Urinary bladder (tissue), 4 donors: ENCODE data around the gene ADAMTS17. TPM values are rescaled to one million over a fixed set of nuclear protein-coding genes. Genes with fewer than 3 reads are reported as not detected.

Source experiments
- DNase-seq: peaks from one replicate; pipeline ENCODE4 v3.0.0-alpha.2; 2015; ENCODE audit errors: extremely low spot score
- H3K27ac ChIP-seq: one replicate; pipeline ENCODE4 v1.5.1; 2013; ENCODE audit warnings: low read depth, mild to moderate bottlenecking, moderate library complexity
- H3K36me3 ChIP-seq: one replicate; pipeline ENCODE4 v1.6.1; 2013; ENCODE audit warnings: mild to moderate bottlenecking, moderate library complexity; ENCODE audit not compliant: insufficient read depth
- H3K4me1 ChIP-seq: one replicate; pipeline ENCODE4 v1.6.1; 2013; ENCODE audit warnings: mild to moderate bottlenecking, moderate library complexity; ENCODE audit not compliant: insufficient read depth
- H3K4me3 ChIP-seq: one replicate; pipeline ENCODE4 v1.5.1; 2013; ENCODE audit warnings: low read depth, low read length
- WGBS: extraction: QIAGEN DNeasy Blood & Tissue Kit; methylation state at CpG from one replicate; pipeline ENCODE4 v1.1.7; 2013; 5-methylcytosine and 5-hydroxymethylcytosine counted together
- polyA plus RNA-seq: library from polyadenylated mRNA; stranded (reverse); fragments of 200-250 nt; gene quantifications from one replicate; pipeline ENCODE4 v1.2.3, GENCODE V29; 2013
- total RNA-seq: library from RNA; depleted of rRNA; stranded (reverse); fragments of >200 nt; gene quantifications from one replicate; pipeline ENCODE4 v1.2.3, GENCODE V29; 2014
- donor health status: healthy with polysubstance abuse.
- donor health status: healthy.

ADAMTS17 gene
- total and polyA plus RNA-seq, 2 donors, result 2.8 to 10.7 TPM

GRCh38 chr15:100115711-100116090 lies 226.1 kb downstream of the ADAMTS17 start:
- H3K4me1 ChIP-seq, result no peaks in the 10 kb centered on the region
- WGBS, result 89% methylated on average over 6 of the region's 6 CpGs
- H3K4me3 ChIP-seq, result no peak overlapping the region
- H3K36me3 ChIP-seq, result no peaks in the 10 kb centered on the region
- no peak for DNase-seq
- no peak overlapping the region for H3K27ac ChIP-seq

DNA sequence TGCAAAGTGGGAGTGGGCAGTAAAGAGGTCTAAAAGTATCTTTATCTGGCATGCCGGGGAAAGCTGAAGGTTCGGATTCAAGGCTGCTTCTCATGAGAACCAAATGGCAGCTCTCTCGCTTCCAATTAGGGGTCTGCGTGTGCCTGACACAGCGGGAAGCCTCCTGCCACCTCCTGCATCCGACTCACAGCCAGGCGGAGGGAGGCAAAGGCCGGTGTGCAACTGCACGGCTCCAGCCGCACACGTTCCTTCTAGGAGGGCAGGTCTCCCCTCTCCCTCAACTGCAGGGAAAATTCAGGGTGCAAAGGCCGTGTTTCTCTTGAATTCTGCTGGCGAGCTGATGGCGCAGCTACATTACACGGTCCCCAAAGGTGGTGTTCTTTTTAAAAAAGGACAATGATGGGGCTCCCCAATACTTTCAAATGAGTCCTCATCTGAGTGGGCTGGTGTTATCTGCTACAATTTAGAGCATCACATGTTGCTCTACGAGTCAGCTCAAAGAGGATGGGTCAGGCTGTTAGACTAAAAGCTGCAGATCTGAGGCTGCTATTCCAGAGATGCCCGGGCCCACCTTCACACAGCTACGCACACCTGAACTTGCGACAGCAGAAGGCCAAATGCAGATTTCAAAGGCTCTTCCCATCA lies 226.6 kb downstream of the ADAMTS17 start:
- Histone ChIP-seq H3K4me1 (no peaks in the 10 kb centered on the region), H3K27ac (no peak overlapping the region), H3K4me3 (no peak overlapping the region), H3K36me3 (no peaks in the 10 kb centered on the region)
- DNase-seq, result no peak
- 87% methylated on average over 19 of the region's 19 CpGs for WGBS

GRCh38 chr15:100114571-100114970 lies 227.2 kb downstream of the ADAMTS17 start:
- H3K4me3 ChIP-seq, result no peak overlapping the region
- no peaks in the 10 kb centered on the region for H3K4me1 ChIP-seq
- no peak overlapping the region for H3K27ac ChIP-seq
- no peaks in the 10 kb centered on the region for H3K36me3 ChIP-seq
- 26% methylated on average over 9 of the region's 9 CpGs for WGBS
- DNase-seq, result no peak

DNA sequence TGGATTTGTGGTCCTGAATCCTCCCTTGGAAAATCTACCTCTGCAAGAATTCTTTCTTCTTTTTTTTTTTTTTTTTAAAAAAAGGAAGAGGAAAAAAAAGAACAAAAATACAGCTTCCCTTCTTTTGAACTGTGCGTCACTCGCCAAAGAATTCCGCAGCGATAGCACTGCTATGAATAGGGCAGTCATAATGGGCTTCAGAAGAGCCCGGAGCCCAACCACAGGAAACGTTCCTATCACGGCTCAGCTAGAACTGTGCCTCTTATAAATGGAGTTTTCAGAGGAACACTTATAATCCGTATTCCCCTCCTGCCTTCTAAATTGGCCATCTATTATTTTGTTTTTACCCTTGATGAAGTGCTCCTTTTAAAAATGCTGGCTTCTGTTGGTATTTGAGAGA lies 227.7 kb downstream of the ADAMTS17 start:
- no peaks in the 10 kb centered on the region for H3K4me1 ChIP-seq
- H3K4me3 ChIP-seq, result no peak overlapping the region
- WGBS, result 13% methylated on average over 8 of the region's 8 CpGs

GRCh38 chr15:100113351-100114080 lies 228.3 kb downstream of the ADAMTS17 start:
- Histone ChIP-seq H3K27ac (no peak overlapping the region), H3K4me3 (no peak overlapping the region), H3K36me3 (no peaks in the 10 kb centered on the region), H3K4me1 (no peaks in the 10 kb centered on the region)
- DNase-seq, result no peak
- 61% methylated on average over 16 of the region's 16 CpGs for WGBS

More for the DNA sequence above, 227.7 kb downstream of the ADAMTS17 start:
- Histone ChIP-seq H3K36me3 (no peaks in the 10 kb centered on the region), H3K27ac (no peak overlapping the region)
- peak; percentile 60 for DNase-seq

GRCh38 chr15:100112636-100113305 lies 229.0 kb downstream of the ADAMTS17 start:
- H3K27ac ChIP-seq, result no peak overlapping the region
- no peak for DNase-seq
- no peaks in the 10 kb centered on the region for H3K4me1 ChIP-seq
- H3K4me3 ChIP-seq, result no peak overlapping the region
- no peaks in the 10 kb centered on the region for H3K36me3 ChIP-seq
- 94% methylated on average over 14 of the region's 14 CpGs for WGBS

GRCh38 chr15:100112061-100112420 lies 229.7 kb downstream of the ADAMTS17 start:
- no peak overlapping the region for H3K4me3 ChIP-seq
- WGBS, result 68% methylated on average over 5 of the region's 5 CpGs
- no peak overlapping the region for H3K27ac ChIP-seq
- H3K36me3 ChIP-seq, result no peaks in the 10 kb centered on the region
- no peak for DNase-seq
- H3K4me1 ChIP-seq, result no peaks in the 10 kb centered on the region

DNA sequence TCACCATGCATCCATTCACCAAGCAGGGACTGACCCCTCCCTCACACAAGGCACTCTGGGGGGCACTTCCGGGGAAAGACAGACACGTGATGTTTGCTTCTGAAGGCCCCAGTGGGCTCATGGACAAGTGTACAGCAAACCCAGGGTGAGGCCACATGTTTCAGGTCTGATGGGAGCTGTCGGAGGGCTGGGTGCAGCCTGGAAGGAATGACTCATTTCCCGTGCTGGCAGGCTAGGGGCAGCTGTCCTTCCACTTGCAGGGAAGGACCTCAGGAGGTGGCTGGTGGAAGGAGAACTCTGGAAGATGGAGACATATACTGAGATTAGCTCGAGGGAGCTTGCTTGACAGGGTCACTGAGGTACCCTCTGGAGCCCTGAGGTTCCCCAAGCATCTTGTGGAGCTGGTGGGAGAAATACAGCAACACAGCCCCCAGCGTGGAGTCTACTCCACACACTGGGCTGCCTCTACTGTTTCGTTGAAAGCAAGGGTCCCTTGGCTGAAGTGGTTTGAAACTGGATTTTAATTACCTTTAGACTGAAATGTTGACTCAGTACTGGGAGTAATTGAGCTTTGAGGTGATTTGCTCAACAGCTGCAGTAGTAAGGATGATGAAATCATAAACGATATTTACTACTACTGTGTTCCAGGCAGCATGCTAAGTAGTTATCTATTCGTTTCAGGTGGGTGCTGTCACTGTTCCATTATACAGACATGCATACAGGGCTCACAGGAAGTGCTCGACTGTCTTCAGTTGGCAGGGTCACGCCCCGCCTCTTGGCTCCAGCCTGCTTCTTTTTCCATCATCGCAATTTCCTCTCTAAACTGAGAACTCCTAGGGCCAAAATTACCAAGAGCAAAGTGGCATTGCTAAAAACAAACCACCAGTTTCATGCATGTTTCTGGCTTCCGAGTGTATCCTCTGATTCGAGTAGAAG lies 230.4 kb downstream of the ADAMTS17 start:
- no peak overlapping the region for H3K27ac ChIP-seq
- no peaks in the 10 kb centered on the region for H3K4me1 ChIP-seq
- no peak overlapping the region for H3K4me3 ChIP-seq
- 50% methylated on average over 15 of the region's 15 CpGs for WGBS
- no peak for DNase-seq
- H3K36me3 ChIP-seq, result no peaks in the 10 kb centered on the region

DNA sequence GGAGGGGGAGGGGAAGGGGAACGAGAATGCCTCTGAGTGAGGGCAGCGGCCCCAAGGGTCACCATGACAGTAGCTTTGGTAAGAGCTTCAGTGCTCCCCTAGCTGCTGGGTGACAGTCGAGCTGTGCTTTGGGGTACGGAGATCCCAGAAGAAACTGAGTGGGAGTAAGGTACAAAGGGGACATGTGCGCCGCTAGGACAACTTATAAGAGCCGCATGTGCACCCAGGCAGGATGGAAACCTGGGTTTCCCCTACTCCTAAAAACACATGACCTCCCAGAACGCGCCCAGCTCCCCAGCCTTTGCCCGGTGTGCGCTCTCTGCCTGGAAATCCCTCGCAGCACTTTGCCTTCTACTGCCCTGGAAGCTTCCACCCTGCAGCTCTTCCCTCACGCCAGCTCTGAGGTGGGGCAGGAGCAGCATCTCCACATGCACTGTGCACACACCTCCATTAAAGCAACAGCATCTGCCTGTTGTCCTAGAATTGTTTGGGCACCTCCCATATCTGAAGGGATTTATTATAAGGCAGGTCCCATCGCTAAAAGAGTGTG lies 232.2 kb downstream of the ADAMTS17 start:
- H3K4me1 ChIP-seq, result no peaks in the 10 kb centered on the region

GRCh38 chr15:100108846-100109245 lies 232.9 kb downstream of the ADAMTS17 start:
- Histone ChIP-seq H3K4me1 (no peaks in the 10 kb centered on the region), H3K27ac (no peak overlapping the region), H3K36me3 (no peaks in the 10 kb centered on the region), H3K4me3 (no peak overlapping the region)
- WGBS, result 97% methylated on average over 15 of the region's 15 CpGs
- DNase-seq, result no peak

More for the DNA sequence above, 232.2 kb downstream of the ADAMTS17 start:
- Histone ChIP-seq H3K27ac (no peak overlapping the region), H3K36me3 (no peaks in the 10 kb centered on the region), H3K4me3 (no peak overlapping the region)
- WGBS, result 96% methylated on average over 14 of the region's 14 CpGs
- no peak for DNase-seq

GRCh38 chr15:100108346-100108745 lies 233.4 kb downstream of the ADAMTS17 start:
- DNase-seq, result no peak
- Histone ChIP-seq H3K4me3 (no peak overlapping the region), H3K4me1 (no peaks in the 10 kb centered on the region), H3K36me3 (no peaks in the 10 kb centered on the region), H3K27ac (no peak overlapping the region)
- 98% methylated on average over 8 of the region's 8 CpGs for WGBS

DNA sequence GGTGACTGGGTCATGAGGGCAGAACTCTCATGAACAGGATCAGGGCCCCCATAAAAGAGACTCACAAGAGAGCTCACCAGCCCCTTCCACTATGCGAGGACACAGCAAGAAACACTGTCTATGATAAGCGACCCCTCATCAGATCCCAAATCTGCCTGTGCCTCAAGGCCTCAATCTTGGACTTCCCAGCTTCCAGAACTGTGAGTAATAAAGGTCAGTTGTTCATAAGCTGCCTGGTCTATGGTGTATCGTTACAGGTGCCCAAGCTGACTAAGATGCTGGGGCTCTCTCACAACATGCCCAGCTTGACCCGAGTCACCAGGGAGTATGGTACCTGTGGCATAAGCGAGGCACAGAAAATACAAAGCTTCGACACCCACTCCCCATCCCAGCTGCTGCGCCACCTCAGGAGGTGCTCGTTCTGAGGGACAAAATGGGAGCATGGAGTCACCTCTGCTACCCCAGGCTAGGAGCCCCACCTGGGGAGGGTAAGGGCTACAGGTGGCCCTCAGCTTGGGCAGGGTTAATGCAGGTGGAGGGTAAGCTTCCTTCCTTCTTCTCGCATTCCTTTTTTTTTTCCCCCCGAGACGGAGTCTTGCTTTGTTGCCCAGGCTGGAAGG lies 234.1 kb downstream of the ADAMTS17 start:
- Histone ChIP-seq H3K4me1 (no peaks in the 10 kb centered on the region), H3K27ac (no peak overlapping the region), H3K36me3 (no peaks in the 10 kb centered on the region), H3K4me3 (no peak overlapping the region)
- no peak for DNase-seq
- 97% methylated on average over 11 of the region's 11 CpGs for WGBS

DNA sequence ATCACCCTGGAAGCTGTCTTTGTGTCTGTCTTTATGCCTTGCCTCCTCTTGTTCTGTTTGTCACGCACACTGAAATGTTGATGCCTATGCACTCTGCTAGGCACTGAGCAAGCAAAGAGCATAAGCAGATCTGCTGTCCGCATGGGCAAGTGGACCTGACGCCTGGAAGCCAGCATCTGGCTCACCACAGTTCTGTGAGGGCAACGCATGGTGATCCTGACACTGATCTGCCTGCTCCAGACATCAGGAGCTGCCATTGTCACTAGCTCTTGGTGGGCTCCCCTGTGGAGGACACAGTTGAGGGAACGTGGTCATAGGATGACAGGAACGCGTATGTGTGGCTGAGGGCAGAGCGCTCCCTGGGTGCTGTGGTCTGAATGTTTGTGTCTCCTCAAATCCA lies 234.6 kb downstream of the ADAMTS17 start:
- DNase-seq, result no peak
- no peak overlapping the region for H3K4me3 ChIP-seq
- no peaks in the 10 kb centered on the region for H3K36me3 ChIP-seq
- H3K4me1 ChIP-seq, result no peaks in the 10 kb centered on the region
- 96% methylated on average over 8 of the region's 8 CpGs for WGBS
- H3K27ac ChIP-seq, result no peak overlapping the region
